SJCRH30 (cell line): Measurements from ENCODE around the gene PRSS33. TPM values are rescaled to one million over a fixed set of nuclear protein-coding genes. Genes with fewer than 3 reads are reported as not detected.

Source experiments
- DNase-seq, 2 experiments: peaks; one replicate each; pipeline ENCODE4 v3.0.0-alpha.2; 2015 to 2020
- H3K27ac ChIP-seq: fragments of 250-450 bp; sonication (Bioruptor Pico); 2 replicates; pipeline ENCODE4 v1.5.1; 2020; ENCODE audit warnings: mild to moderate bottlenecking, moderate library complexity
- H3K27me3 ChIP-seq: fragments of 250-450 bp; sonication (Bioruptor Pico); 2 replicates; pipeline ENCODE4 v1.5.1; 2020; ENCODE audit warnings: mild to moderate bottlenecking, moderate library complexity
- H3K36me3 ChIP-seq: fragments of 250-450 bp; sonication (Bioruptor Pico); 2 replicates; pipeline ENCODE4 v1.5.1; 2020; ENCODE audit warnings: mild to moderate bottlenecking, moderate library complexity
- H3K4me1 ChIP-seq: fragments of 250-450 bp; sonication (Bioruptor Pico); 2 replicates; pipeline ENCODE4 v1.5.1; 2020; ENCODE audit warnings: mild to moderate bottlenecking, moderate library complexity
- H3K4me3 ChIP-seq: fragments of 250-450 bp; sonication (Bioruptor Pico); 2 replicates; pipeline ENCODE4 v1.5.1; 2020; ENCODE audit warnings: mild to moderate bottlenecking, moderate library complexity
- H3K9me3 ChIP-seq: fragments of 250-450 bp; sonication (Bioruptor Pico); replicated peaks from 2 replicates; pipeline ENCODE4 v1.5.1; 2020; ENCODE audit warnings: mild to moderate bottlenecking, moderate library complexity
- total RNA-seq: library from RNA; depleted of rRNA; stranded (reverse); fragments of >200 nt; shearing (Covaris generic); gene quantifications from 2 replicates; pipeline ENCODE4 v1.2.3, GENCODE V29; 2014

PRSS33 gene
- total RNA-seq, 1 experiment from 2014 or later, result not detected

DNA sequence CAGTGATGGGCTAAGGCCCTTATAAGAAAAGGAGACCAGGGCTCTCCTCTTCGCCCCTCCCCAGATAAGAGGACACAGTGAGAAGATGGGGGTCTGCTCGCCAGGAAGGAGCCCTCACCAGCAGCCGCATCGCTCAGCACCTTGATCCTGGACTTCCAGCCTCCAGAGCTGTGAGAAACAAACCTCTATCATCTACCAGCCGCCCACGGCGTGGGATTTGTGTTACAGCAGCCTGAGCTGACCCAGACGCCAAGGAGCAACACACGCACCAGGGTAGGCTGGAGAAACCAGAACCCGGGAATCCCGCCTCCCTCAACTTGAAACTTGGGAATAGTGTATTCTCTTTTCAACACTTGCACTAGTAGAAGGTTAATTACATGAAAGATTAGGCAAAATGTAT is 38.5 kb upstream of the PRSS33 start:
- no peaks in the 10 kb centered on the region for H3K9me3 ChIP-seq
- no peaks in the 10 kb centered on the region for H3K36me3 ChIP-seq
- no peaks in the 10 kb centered on the region for H3K4me1 ChIP-seq
- H3K27me3 ChIP-seq, result peaks cover 17% of the 10 kb centered on the region; the same call in 1 of the 2 replicates
- no peak for DNase-seq
- H3K27ac ChIP-seq, result no peak overlapping the region
- no peak overlapping the region for H3K4me3 ChIP-seq

DNA sequence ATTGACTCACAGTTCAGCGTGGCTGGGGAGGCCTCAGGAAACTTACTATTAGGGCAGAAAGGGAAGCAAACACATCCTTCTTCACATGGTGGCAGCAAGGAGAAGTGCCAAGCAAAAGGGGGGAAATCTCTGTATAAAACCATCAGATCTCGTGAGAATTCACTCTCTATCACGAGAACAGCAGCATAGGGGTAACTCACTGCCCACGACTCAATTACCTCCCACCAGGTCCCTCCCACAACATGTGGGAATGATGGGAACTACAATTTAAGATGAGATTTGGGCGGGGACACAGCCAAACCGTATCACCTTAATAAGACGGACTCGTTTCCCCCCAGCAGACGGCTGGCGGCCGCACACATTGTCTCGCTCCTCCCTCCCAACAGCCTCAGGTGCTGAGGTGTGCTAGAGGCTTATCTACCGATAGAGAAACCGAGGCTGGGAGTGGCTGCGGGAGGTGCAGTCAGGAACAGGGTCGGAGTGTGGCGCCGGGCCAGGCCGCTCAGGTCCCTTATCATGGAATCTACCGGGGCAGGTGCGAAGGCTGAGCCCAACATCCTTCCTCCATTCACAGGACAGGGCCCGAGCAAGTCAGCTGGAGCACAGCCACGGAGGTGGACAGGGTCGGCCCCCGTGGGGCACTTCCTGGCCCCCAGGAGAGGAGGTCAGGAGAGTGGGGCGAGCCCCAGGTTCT is 37.8 kb upstream of the PRSS33 start:
- Histone ChIP-seq H3K9me3 (no peaks in the 10 kb centered on the region), H3K4me3 (no peak overlapping the region), H3K27ac (no peak overlapping the region), H3K27me3 (peaks cover 23% of the 10 kb centered on the region; the same call in 1 of the 2 replicates), H3K36me3 (no peaks in the 10 kb centered on the region), H3K4me1 (no peaks in the 10 kb centered on the region)
- DNase-seq, result no peak

GRCh38 chr16:2824626-2825025 is 37.3 kb upstream of the PRSS33 start:
- Histone ChIP-seq H3K4me3 (no peak overlapping the region), H3K27me3 (peaks cover 27% of the 10 kb centered on the region), H3K9me3 (no peaks in the 10 kb centered on the region), H3K36me3 (no peaks in the 10 kb centered on the region), H3K27ac (no peak overlapping the region), H3K4me1 (no peaks in the 10 kb centered on the region)
- DNase-seq, result no peak

DNA sequence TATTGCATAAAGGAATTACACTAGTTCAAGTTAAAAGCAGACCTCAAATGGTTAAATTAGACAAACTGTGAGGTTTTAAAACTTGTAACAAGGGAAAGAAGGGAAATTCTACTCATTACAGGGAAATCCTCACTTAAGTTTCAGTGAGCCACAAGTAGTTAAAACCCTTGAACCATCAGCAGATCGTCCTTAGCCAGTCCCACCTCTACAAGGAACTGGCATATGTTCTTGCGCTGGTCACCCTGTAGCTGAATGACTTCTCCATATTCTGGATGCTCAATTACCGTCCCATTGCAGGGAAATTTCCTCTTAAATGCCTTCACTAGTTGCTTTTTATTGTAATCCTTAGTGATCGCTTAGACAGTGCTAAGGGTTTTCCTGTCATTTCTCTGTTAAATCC is 35.1 kb upstream of the PRSS33 start:
- H3K27me3 ChIP-seq, result peaks cover 33% of the 10 kb centered on the region

GRCh38 chr16:2822158-2822495 is 34.8 kb upstream of the PRSS33 start:
- Histone ChIP-seq H3K36me3 (no peaks in the 10 kb centered on the region), H3K27me3 (peaks cover 33% of the 10 kb centered on the region), H3K4me1 (no peaks in the 10 kb centered on the region), H3K4me3 (no peak overlapping the region), H3K27ac (no peak overlapping the region), H3K9me3 (no peaks in the 10 kb centered on the region)
- no peak for DNase-seq

More for the DNA sequence above, 35.1 kb upstream of the PRSS33 start:
- no peak for DNase-seq
- Histone ChIP-seq H3K4me1 (no peaks in the 10 kb centered on the region), H3K27ac (no peak overlapping the region), H3K9me3 (no peaks in the 10 kb centered on the region), H3K36me3 (no peaks in the 10 kb centered on the region), H3K4me3 (no peak overlapping the region)

DNA sequence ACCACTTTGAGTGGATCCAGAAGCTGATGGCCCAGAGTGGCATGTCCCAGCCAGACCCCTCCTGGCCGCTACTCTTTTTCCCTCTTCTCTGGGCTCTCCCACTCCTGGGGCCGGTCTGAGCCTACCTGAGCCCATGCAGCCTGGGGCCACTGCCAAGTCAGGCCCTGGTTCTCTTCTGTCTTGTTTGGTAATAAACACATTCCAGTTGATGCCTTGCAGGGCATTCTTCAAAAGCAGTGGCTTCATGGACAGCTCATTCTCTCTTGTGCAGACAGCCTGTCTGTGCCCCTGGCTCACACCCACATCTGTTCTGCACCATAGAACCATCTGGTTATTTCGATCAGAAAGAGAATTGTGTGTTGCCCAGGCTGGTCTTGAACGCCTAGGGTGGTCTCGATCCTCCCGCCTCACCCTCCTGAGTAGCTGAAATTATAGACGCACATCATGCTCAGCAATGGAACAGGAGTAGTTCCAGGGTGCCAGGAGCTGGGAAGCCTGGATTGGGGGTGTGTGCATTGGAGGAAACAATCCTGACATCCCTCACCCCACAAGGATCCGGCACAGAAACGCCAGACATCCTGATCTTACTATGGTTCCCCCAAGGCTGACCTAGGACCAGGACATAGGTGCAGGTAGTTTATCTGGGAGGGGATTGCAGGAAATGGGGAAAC is 34.3 kb upstream of the PRSS33 start:
- Histone ChIP-seq H3K36me3 (no peaks in the 10 kb centered on the region), H3K4me3 (no peak overlapping the region), H3K27me3 (peaks cover 33% of the 10 kb centered on the region), H3K4me1 (no peaks in the 10 kb centered on the region), H3K9me3 (no peaks in the 10 kb centered on the region), H3K27ac (no peak overlapping the region)
- no peak for DNase-seq

GRCh38 chr16:2820836-2821486 is 33.6 kb upstream of the PRSS33 start:
- no peaks in the 10 kb centered on the region for H3K4me1 ChIP-seq
- no peak for DNase-seq
- H3K9me3 ChIP-seq, result no peaks in the 10 kb centered on the region
- H3K27ac ChIP-seq, result no peak overlapping the region
- H3K27me3 ChIP-seq, result peaks cover 33% of the 10 kb centered on the region
- H3K4me3 ChIP-seq, result no peak overlapping the region
- H3K36me3 ChIP-seq, result no peaks in the 10 kb centered on the region

GRCh38 chr16:2819939-2820835 is 32.8 kb upstream of the PRSS33 start:
- no peak overlapping the region for H3K27ac ChIP-seq
- no peak for DNase-seq
- no peaks in the 10 kb centered on the region for H3K9me3 ChIP-seq
- no peaks in the 10 kb centered on the region for H3K36me3 ChIP-seq
- peaks cover 3% of the 10 kb centered on the region for H3K4me1 ChIP-seq
- no peak overlapping the region for H3K4me3 ChIP-seq
- peaks cover 34% of the 10 kb centered on the region for H3K27me3 ChIP-seq

DNA sequence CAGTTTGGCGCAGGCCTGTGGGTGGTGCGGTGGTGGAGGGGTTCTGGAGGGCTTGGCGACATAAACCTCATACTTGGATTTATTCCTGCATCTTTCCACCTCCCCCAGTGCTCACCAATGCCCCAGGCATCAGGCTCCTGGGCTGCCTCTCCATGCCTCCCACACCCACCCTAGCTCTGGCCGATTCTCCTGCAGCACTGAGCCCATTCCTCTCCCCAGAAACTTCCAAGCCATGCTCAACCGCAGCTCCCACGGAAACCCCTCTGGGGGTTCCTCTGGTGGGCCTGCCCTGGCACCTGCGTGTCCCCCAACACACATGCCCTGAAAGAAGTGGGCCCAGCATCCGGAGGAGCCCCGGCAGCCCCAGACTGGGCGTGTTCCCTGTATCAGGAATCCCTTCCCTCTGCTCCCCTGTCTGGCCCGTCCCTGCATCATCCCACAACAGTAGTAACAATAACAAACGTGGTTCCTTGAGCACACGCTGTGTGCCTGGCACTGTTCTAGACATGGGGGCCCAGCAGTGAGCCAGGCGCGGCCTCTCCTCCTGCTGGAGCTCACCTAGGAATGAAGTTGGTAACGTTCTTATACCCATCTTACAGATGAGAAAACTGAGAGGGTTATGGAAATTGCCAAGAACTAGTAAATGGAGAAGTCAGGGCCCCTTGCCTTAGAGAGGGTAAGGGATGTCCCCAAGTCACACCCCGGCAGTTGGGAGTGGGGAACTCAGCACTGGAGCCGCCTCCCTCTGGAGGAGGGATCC is 32.0 kb upstream of the PRSS33 start:
- no peaks in the 10 kb centered on the region for H3K36me3 ChIP-seq

DNA sequence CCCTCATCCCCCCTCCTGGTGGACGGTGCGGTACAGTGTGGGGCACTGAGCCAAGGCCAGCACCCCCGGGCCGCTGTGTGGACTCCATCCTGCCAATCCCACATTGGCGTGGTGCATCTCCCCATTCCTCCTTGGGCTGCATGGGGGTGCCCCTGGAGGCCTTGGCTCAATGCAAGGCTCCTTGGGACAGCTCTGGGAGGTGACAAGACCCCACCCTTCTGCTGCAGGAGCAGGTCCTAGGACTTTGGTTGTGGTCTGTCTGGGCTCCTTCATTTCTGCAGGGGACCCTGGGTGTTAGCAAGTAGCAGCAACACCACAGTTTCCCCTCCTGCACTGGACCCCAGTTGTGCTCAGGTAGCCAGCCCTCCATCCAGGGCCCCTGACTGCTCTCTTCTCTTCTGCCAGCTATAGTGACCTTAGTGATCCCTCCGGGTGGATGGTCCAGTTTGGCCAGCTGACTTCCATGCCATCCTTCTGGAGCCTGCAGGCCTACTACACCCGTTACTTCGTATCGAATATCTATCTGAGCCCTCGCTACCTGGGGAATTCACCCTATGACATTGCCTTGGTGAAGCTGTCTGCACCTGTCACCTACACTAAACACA is 31.0 kb upstream of the PRSS33 start:
- Histone ChIP-seq H3K27me3 (peaks cover 32% of the 10 kb centered on the region), H3K27ac (no peak overlapping the region), H3K4me1 (peaks cover 4% of the 10 kb centered on the region), H3K36me3 (no peaks in the 10 kb centered on the region), H3K4me3 (no peak overlapping the region), H3K9me3 (no peaks in the 10 kb centered on the region)
- no peak for DNase-seq

More for the DNA sequence above, 32.0 kb upstream of the PRSS33 start:
- no peak overlapping the region for H3K4me3 ChIP-seq
- DNase-seq, result no peak
- peaks cover 32% of the 10 kb centered on the region for H3K27me3 ChIP-seq
- peaks cover 4% of the 10 kb centered on the region for H3K4me1 ChIP-seq
- no peaks in the 10 kb centered on the region for H3K9me3 ChIP-seq
- H3K27ac ChIP-seq, result no peak overlapping the region

- Histone ChIP-seq H3K27ac (no peak overlapping the region), H3K4me1 (peaks cover 4% of the 10 kb centered on the region), H3K27me3 (peaks cover 31% of the 10 kb centered on the region), H3K36me3 (no peaks in the 10 kb centered on the region), H3K9me3 (no peaks in the 10 kb centered on the region), H3K4me3 (no peak overlapping the region)
- no peak for DNase-seq
These were observed 30.2 kb upstream of the PRSS33 start for GRCh38 chr16:2817340-2818271.

DNA sequence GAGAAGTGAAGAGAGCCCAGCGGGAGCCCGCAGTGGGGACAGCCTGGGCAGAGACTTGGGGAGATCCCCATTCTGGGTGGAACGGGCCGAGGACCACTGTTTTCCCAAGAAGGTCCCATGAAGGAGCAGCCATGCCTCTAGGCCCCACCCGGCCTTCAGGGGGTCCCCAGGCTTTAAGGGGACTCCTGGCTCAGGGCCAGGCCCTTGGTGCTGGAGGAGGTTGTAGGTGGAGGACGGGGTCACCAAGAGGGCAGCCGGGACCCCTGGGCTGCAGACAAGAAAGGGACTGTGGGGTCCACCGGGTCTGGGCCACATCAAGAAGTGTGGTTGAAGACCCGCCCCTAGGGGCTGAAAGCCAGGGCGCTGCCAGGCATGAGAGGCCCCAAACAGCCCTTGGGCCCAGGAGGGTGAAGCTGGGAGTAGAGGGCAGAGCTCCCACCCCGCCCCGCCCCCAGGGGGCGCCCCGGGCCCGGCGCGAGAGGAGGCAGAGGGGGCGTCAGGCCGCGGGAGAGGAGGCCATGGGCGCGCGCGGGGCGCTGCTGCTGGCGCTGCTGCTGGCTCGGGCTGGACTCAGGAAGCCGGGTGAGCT is 29.5 kb upstream of the PRSS33 start, which contains the start of gene PRSS21:
Gene PRSS21, plus strand, starts transcription at position 487 of the 589 bp plus-strand sequence. Its CDS starts 32 bp downstream, at position 519.
- H3K9me3 ChIP-seq, result no peaks in the 10 kb centered on the region
- H3K36me3 ChIP-seq, result no peaks in the 10 kb centered on the region
- peaks cover 4% of the 10 kb centered on the region for H3K4me1 ChIP-seq
- DNase-seq, result no peak
- no peak within 1 kb of the TSS for H3K4me3 ChIP-seq
- peaks cover 30% of the 10 kb centered on the region for H3K27me3 ChIP-seq
- H3K27ac ChIP-seq, result no peak within 1 kb of the TSS
